Measurements from ENCODE around the gene PNCK. TPM values are rescaled to one million over a fixed set of nuclear protein-coding genes. Genes with fewer than 3 reads are reported as not detected.

PNCK gene
- total RNA-seq, 1 donor from 2014 or later: 0.72 TPM

GRCh38 chrX:153650959-153651358 lies 22.7 kb downstream of the PNCK start:
- H3K9me3 ChIP-seq: no peaks in the 10 kb centered on the region
- H3K4me3 ChIP-seq: no peak overlapping the region
- DNase-seq: no peak
- no peak for TF ChIP-seq CTCF (IDR thresholded peaks at IDR 0.05)
- peaks cover 6% of the 10 kb centered on the region for H3K27me3 ChIP-seq
- intact Hi-C loops (cut with DNase I): no loop called here
- no peaks in the 10 kb centered on the region for H3K4me1 ChIP-seq
- no peak overlapping the region for H3K27ac ChIP-seq
- no peaks in the 10 kb centered on the region for H3K36me3 ChIP-seq
- no peak for ATAC-seq

- Histone ChIP-seq H3K4me3 (no peak overlapping the region), H3K9me3 (no peaks in the 10 kb centered on the region), H3K4me1 (no peaks in the 10 kb centered on the region), H3K27me3 (peaks cover 6% of the 10 kb centered on the region), H3K27ac (no peak overlapping the region), H3K36me3 (no peaks in the 10 kb centered on the region)
- DNase-seq (no peak), ATAC-seq (no peak)
- no peak for TF ChIP-seq CTCF (IDR thresholded peaks at IDR 0.05)
- intact Hi-C loops (cut with DNase I): no loop called here
Observed at GRCh38 chrX:153649915-153650782, 23.5 kb downstream of the PNCK start.

GRCh38 chrX:153649178-153649914 lies 24.3 kb downstream of the PNCK start:
- H3K4me1 ChIP-seq: no peaks in the 10 kb centered on the region
- TF ChIP-seq CTCF (IDR thresholded peaks at IDR 0.05): peak; percentile 44
- no peaks in the 10 kb centered on the region for H3K9me3 ChIP-seq
- intact Hi-C loops (cut with DNase I): no loop called here
- ATAC-seq (peak; percentile 91), DNase-seq (peak; percentile 77)
- H3K27me3 ChIP-seq: peaks cover 6% of the 10 kb centered on the region
- no peaks in the 10 kb centered on the region for H3K36me3 ChIP-seq
- H3K27ac ChIP-seq: no peak overlapping the region
- H3K4me3 ChIP-seq: no peak overlapping the region

GRCh38 chrX:153648358-153649177 lies 25.0 kb downstream of the PNCK start:
- intact Hi-C loops (cut with DNase I): no loop called here
- DNase-seq (no peak), ATAC-seq (no peak)
- Histone ChIP-seq H3K4me3 (no peak overlapping the region), H3K4me1 (peaks cover 3% of the 10 kb centered on the region), H3K27me3 (peaks cover 6% of the 10 kb centered on the region), H3K27ac (no peak overlapping the region), H3K36me3 (no peaks in the 10 kb centered on the region), H3K9me3 (no peaks in the 10 kb centered on the region)
- no peak for TF ChIP-seq CTCF (IDR thresholded peaks at IDR 0.05)

- DNase-seq: no peak
- no peak for TF ChIP-seq CTCF (IDR thresholded peaks at IDR 0.05)
- Histone ChIP-seq H3K27me3 (peaks cover 6% of the 10 kb centered on the region), H3K9me3 (no peaks in the 10 kb centered on the region), H3K4me3 (no peak overlapping the region), H3K36me3 (no peaks in the 10 kb centered on the region), H3K27ac (no peak overlapping the region), H3K4me1 (peaks cover 5% of the 10 kb centered on the region)
- intact Hi-C loops (cut with DNase I): no loop called here
- ATAC-seq: no peak
Observed at GRCh38 chrX:153647461-153648357, 25.9 kb downstream of the PNCK start.
